Fibroblast of lung (primary cell): ENCODE results near the gene TP53INP2. TPM values are rescaled to one million over a fixed set of nuclear protein-coding genes. Genes with fewer than 3 reads are reported as not detected.

Experiments
- DNase-seq, 2 donors: peaks; one replicate each; pipeline versions ENCODE4 v3.0.0 to v3.0.0-alpha.2; 2010; ENCODE audit warnings: low read depth in 2 of 2
- H2AFZ ChIP-seq: 2 replicates; pipeline ENCODE4 v1.5.1; 2012; ENCODE audit warnings: low read length, control low read depth, inconsistent platforms
- H3K27ac ChIP-seq: 2 replicates; pipeline ENCODE4 v1.5.1; 2011; ENCODE audit warnings: low read length, control low read depth; ENCODE audit not compliant: insufficient read depth
- H3K27me3 ChIP-seq: 2 replicates; pipeline ENCODE4 v1.5.1; 2011; ENCODE audit warnings: mild to moderate bottlenecking, low read length; ENCODE audit not compliant: control insufficient read depth, insufficient read depth
- H3K36me3 ChIP-seq: 2 replicates; pipeline ENCODE4 v1.5.1; 2011; ENCODE audit warnings: low read length; ENCODE audit not compliant: control insufficient read depth, insufficient read depth
- H3K4me1 ChIP-seq: 2 replicates; pipeline ENCODE4 v1.5.1; 2011; ENCODE audit warnings: low read length; ENCODE audit not compliant: control insufficient read depth, insufficient read depth; ENCODE audit errors: extremely low read depth
- H3K4me2 ChIP-seq: 2 replicates; pipeline ENCODE4 v1.5.1; 2011; ENCODE audit warnings: low read length, control low read depth; ENCODE audit not compliant: insufficient read depth; ENCODE audit errors: extremely low read depth
- H3K4me3 ChIP-seq, 4 experiments: fragments of 200-600 bp in 1 of 4; sonication (generic) in 1 of 4; replicated peaks in 1 of 4; 2 replicates each; pipeline ENCODE4 v1.5.1; 2011 to 2016; ENCODE audit warnings: low read length in 4 of 4, low read depth in 3 of 4, mild to moderate bottlenecking in 3 of 4, control low read depth in 2 of 4, inconsistent platforms in 1 of 4, mixed read lengths in 1 of 4; ENCODE audit not compliant: insufficient read depth in 1 of 4; ENCODE audit errors: control extremely low read depth in 1 of 4
- H3K79me2 ChIP-seq: 2 replicates; pipeline ENCODE4 v1.5.1; 2012; ENCODE audit warnings: mild to moderate bottlenecking, low read length, inconsistent platforms; ENCODE audit not compliant: control insufficient read depth, insufficient read depth
- H3K9ac ChIP-seq: 2 replicates; pipeline ENCODE4 v1.5.1; 2011; ENCODE audit warnings: mild to moderate bottlenecking, low read length, control low read depth; ENCODE audit not compliant: insufficient read depth
- H3K9me3 ChIP-seq: 2 replicates; pipeline ENCODE4 v1.5.1; 2012; ENCODE audit warnings: low read depth, low read length; ENCODE audit not compliant: control insufficient read depth, insufficient read depth
- H4K20me1 ChIP-seq: 2 replicates; pipeline ENCODE4 v1.5.1; 2011; ENCODE audit warnings: low read length; ENCODE audit not compliant: control insufficient read depth, insufficient read depth; ENCODE audit errors: extremely low read depth
- EZH2 ChIP-seq: IDR thresholded peaks from 2 replicates; pipeline ENCODE4 v1.5.1; 2012; ENCODE audit warnings: low read length, control low read depth, mild to moderate bottlenecking; ENCODE audit errors: missing control alignments
- polyA plus RNA-seq, 2 donors: library from polyadenylated mRNA; depleted of rRNA in 1 of 2; stranded (reverse) in 1 of 2; unstranded in 1 of 2; fragments of >200 nt; gene quantifications; 2 replicates each; pipeline ENCODE4 v1.2.1, GENCODE V29; 2011 to 2012; ENCODE audit warnings: missing spikeins in 1 of 2
- total RNA-seq: library from RNA; depleted of rRNA; stranded (reverse); fragments of >200 nt; gene quantifications from 2 replicates; pipeline ENCODE4 v1.2.1, GENCODE V29; 2014
- TF ChIP-seq, protein P1 (sequence below), 2 donors: IDR thresholded peaks in 1 of 2; conservative IDR thresholded peaks in 1 of 2; 1 replicate in 1 of 2; 2 replicates in 1 of 2; pipeline ENCODE4 v1.5.1; 2011 to 2012; ENCODE audit warnings: low read length in 2 of 2, control low read depth in 1 of 2, inconsistent platforms in 1 of 2, low read depth in 1 of 2, mild to moderate bottlenecking in 1 of 2

TP53INP2 gene
- total and polyA plus RNA-seq, 2 donors (not counting 1 experiment from before 2014, with no cell fraction given), result 6.4 to 9.8 TPM

DNA sequence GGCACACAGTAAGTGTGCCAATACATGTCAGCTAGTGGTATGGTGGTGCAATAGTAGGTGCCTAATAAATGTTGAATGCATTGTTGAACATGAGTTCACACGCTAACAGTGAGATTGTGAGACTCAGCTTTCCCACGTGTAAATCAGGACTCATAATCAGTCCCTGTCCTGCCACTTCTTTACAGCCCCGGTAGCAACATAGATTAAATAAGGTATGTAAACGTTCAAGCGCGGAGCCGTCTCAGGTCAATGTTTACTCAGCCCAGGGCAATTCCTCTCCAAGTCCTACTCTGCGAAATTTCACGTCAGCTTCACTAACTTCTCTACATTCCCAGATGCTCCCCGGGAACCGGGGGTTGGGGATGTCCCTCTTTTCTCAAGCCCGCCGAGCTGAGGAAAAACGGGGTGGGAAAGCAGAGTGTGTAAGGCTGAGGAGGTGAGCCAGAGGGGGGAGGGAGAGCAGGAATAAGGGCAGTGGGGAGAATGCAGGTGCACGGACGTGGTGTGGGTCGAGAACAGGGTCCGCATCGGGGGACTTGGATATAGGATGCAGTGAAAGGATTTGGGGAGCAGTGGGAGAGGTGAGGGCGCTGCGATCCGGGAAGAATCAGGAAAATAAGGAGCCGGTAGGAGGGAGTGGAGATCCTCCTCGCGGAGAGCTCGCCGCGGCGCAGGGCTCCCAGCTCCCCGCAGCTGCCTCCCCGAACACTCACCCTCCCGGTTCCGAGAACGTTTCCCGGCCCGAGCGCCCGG, 544 bp upstream of the TP53INP2 start:
- H3K79me2 ChIP-seq, result no peaks in the 10 kb centered on the region
- peak; percentile 18 to 22 for DNase-seq

DNA sequence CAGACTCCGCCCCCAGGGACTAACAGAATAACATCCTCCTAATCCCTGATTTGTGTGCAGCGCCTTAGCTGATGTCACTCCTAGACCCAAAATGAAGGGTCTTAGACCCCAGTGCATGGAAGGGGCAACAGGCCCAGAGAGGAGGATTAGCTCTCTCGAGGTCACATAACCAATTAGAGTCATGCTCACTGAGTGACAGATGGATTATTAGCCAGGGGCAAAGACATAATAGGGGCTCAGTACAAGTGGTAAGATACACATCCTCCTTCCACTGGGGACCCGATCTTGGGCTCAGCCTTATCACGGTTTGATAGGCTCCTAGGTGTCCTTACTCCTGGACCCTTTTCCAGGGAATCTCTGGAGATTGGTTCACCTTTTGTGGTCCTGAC, 858 bp downstream of the TP53INP2 start:
- Histone ChIP-seq H3K4me2 (peak overlapping the region; percentile 91), H3K36me3 (no peaks in the 10 kb centered on the region), H2AFZ (no peak overlapping the region), H4K20me1 (no peaks in the 10 kb centered on the region), H3K9ac (peak overlapping the region; percentile 97), H3K79me2 (no peaks in the 10 kb centered on the region), H3K4me3 (peak overlapping the region; percentile 75 to 89 (median 80)), H3K27ac (peak overlapping the region; percentile 68), H3K4me1 (peaks cover 12% of the 10 kb centered on the region), H3K27me3 (no peaks in the 10 kb centered on the region), H3K9me3 (no peaks in the 10 kb centered on the region)
- TF ChIP-seq, protein P1, sequence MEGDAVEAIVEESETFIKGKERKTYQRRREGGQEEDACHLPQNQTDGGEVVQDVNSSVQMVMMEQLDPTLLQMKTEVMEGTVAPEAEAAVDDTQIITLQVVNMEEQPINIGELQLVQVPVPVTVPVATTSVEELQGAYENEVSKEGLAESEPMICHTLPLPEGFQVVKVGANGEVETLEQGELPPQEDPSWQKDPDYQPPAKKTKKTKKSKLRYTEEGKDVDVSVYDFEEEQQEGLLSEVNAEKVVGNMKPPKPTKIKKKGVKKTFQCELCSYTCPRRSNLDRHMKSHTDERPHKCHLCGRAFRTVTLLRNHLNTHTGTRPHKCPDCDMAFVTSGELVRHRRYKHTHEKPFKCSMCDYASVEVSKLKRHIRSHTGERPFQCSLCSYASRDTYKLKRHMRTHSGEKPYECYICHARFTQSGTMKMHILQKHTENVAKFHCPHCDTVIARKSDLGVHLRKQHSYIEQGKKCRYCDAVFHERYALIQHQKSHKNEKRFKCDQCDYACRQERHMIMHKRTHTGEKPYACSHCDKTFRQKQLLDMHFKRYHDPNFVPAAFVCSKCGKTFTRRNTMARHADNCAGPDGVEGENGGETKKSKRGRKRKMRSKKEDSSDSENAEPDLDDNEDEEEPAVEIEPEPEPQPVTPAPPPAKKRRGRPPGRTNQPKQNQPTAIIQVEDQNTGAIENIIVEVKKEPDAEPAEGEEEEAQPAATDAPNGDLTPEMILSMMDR (conservative IDR thresholded peaks at IDR 0.05 in 1 of 2, IDR thresholded peaks at IDR 0.05 in 1 of 2; ENCODE audit: low read depth in 1 of 2, low read length in 2 of 2), result no peak
- TF ChIP-seq EZH2, result no peak
- DNase-seq, result no peak

More for the DNA sequence above, 544 bp upstream of the TP53INP2 start:
- Histone ChIP-seq H3K27me3 (no peaks in the 10 kb centered on the region), H2AFZ (peak overlapping the region; percentile 97), H3K9me3 (no peaks in the 10 kb centered on the region), H3K36me3 (no peaks in the 10 kb centered on the region), H3K4me1 (peaks cover 12% of the 10 kb centered on the region), H3K4me2 (peak overlapping the region; percentile 100), H3K4me3 (peak overlapping the region; percentile 77 to 89 (median 85)), H4K20me1 (no peaks in the 10 kb centered on the region), H3K27ac (peak overlapping the region; percentile 68), H3K9ac (peak overlapping the region; percentile 97)
- TF ChIP-seq EZH2, result no peak
- TF ChIP-seq, protein P1 (conservative IDR thresholded peaks at IDR 0.05 in 1 of 2, IDR thresholded peaks at IDR 0.05 in 1 of 2; ENCODE audit: low read depth in 1 of 2, low read length in 2 of 2), result no peak

DNA sequence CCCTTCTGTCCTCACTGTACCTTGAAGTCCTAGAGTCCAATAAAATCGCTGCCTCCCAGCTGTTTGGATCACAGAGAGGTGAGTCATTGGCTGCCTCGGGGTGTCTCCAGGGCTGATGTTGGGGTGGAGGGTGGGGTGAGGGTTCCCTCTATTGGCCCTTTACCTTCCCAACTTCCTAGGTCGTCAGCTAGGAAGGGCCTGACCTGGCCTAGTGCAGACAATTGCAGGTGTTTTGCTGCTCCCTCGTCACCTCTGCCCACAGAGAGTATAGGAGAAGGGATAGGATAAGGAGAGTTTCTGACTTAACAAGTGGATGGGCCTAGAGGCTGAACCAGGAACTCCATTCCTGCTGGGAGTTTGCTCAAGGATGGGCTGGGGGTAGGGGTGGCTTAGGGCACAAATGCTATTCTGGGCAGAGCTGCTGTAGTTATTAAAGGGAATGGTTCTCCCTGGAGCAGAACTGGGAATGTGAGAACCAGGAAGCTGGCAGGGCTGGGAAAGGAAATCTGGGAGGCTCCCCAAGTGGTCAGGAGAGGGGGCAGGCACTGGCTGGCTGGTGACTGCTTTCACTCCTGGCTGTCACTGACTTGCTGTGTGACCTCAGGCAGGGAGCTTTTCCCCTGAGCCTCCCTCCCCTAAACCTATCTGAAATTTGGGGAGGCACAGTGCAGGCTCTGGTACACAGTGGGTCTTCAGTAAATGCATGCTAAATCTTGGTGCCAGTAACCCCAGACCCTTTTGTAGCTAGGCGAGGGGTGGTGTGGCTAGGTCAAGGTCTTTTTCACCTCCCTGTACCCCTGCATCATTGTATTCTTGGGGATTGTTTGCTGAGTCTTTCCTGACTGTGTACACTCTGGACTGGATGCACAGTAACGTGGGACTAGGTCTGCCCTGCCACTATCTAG, 1.5 kb downstream of the TP53INP2 start:
- Histone ChIP-seq H2AFZ (no peak overlapping the region), H4K20me1 (no peaks in the 10 kb centered on the region), H3K4me1 (peaks cover 16% of the 10 kb centered on the region), H3K79me2 (no peaks in the 10 kb centered on the region), H3K4me3 (peak overlapping the region; percentile 75 to 89 (median 80)), H3K9ac (no peak overlapping the region), H3K27me3 (no peaks in the 10 kb centered on the region), H3K36me3 (peaks cover 1% of the 10 kb centered on the region), H3K9me3 (no peaks in the 10 kb centered on the region), H3K4me2 (peak overlapping the region; percentile 91), H3K27ac (peak overlapping the region; percentile 68)
- peak in 1 of 2 donors; percentile 21 for DNase-seq
- no peak for TF ChIP-seq EZH2
- TF ChIP-seq, protein P1 (conservative IDR thresholded peaks at IDR 0.05 in 1 of 2, IDR thresholded peaks at IDR 0.05 in 1 of 2; ENCODE audit: low read depth in 1 of 2, low read length in 2 of 2), result peak; percentile 7 to 13
